IPS-20b (cell line): ENCODE results near the gene ALPK1.

Experiments used
- H3K27ac ChIP-seq: one replicate; pipeline ENCODE4 v1.5.1; 2013; ENCODE audit warnings: low read length
- H3K27me3 ChIP-seq: 2 replicates; pipeline ENCODE4 v1.6.1; 2013; ENCODE audit warnings: mild to moderate bottlenecking, low read length, inconsistent platforms; ENCODE audit not compliant: insufficient read depth
- H3K36me3 ChIP-seq: 2 replicates; pipeline ENCODE4 v1.6.1; 2013; ENCODE audit warnings: low read depth, mild to moderate bottlenecking, inconsistent platforms, low read length, moderate library complexity; ENCODE audit not compliant: insufficient read depth
- H3K4me1 ChIP-seq: 2 replicates; pipeline ENCODE4 v1.6.1; 2013; ENCODE audit warnings: mild to moderate bottlenecking, control low read depth, inconsistent platforms, low read length, moderate library complexity; ENCODE audit not compliant: insufficient read depth
- H3K4me3 ChIP-seq: 2 replicates; pipeline ENCODE4 v1.5.1; 2013; ENCODE audit warnings: mild to moderate bottlenecking, low read length, inconsistent platforms
- H3K9ac ChIP-seq: 2 replicates; pipeline ENCODE4 v1.6.1; 2013; ENCODE audit warnings: low read depth, mild to moderate bottlenecking, inconsistent platforms, low read length, moderate library complexity
- H3K9me3 ChIP-seq: 2 replicates; pipeline ENCODE4 v1.6.1; 2013; ENCODE audit warnings: mild to moderate bottlenecking, low read depth, low read length, inconsistent platforms; ENCODE audit not compliant: insufficient read depth

Gene ALPK1

DNA sequence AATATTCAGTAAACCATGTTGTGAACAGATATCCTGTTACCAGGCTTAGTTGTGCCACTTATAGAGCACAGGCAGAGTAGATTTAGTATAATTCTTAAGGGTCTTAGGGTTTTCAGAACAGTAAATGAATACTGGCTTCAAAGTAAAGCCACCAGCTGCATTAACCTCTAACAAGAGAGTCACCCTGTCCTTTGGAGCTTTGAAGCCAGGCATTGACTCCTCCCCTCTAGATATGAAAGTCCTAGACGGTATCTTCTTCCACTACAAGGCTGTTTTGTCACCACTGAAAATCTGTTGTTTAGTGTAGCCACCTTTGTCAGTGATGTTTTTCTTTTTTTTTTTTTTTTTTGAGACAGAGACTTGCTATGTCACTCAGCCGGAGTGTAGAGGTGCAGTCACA, 77.7 kb downstream of the ALPK1 start:
- Histone ChIP-seq H3K9ac (no peak overlapping the region), H3K4me3 (no peak overlapping the region), H3K9me3 (no peaks in the 10 kb centered on the region), H3K27me3 (peaks cover 10% of the 10 kb centered on the region; the same call in 1 of the 2 replicates), H3K4me1 (no peaks in the 10 kb centered on the region; the same call in 1 of the 2 replicates), H3K36me3 (no peaks in the 10 kb centered on the region), H3K27ac (no peak overlapping the region)

DNA sequence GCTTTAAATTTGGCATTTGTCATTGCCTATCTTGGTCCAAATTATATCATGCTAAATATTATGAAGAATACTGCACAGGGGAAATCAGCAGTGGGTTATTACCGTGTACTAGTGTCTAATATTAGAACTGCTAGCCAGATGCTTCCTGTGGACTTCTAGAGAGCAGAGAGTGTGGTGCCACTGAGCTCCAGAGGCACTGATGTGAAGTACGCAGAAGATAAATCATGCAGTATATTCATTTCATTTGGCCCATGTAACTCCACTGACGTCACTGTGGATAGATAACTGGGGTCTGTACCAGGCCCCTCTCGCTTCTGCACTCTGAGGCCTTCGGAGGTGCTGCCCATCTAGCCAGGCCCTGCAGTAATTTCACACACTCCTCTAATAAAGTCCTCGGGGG, 80.0 kb downstream of the ALPK1 start:
- Histone ChIP-seq H3K36me3 (no peaks in the 10 kb centered on the region), H3K4me1 (no peaks in the 10 kb centered on the region), H3K27me3 (peaks cover 21% of the 10 kb centered on the region; the same call in 1 of the 2 replicates), H3K27ac (no peak overlapping the region), H3K9me3 (no peaks in the 10 kb centered on the region), H3K9ac (no peak overlapping the region), H3K4me3 (no peak overlapping the region)

DNA sequence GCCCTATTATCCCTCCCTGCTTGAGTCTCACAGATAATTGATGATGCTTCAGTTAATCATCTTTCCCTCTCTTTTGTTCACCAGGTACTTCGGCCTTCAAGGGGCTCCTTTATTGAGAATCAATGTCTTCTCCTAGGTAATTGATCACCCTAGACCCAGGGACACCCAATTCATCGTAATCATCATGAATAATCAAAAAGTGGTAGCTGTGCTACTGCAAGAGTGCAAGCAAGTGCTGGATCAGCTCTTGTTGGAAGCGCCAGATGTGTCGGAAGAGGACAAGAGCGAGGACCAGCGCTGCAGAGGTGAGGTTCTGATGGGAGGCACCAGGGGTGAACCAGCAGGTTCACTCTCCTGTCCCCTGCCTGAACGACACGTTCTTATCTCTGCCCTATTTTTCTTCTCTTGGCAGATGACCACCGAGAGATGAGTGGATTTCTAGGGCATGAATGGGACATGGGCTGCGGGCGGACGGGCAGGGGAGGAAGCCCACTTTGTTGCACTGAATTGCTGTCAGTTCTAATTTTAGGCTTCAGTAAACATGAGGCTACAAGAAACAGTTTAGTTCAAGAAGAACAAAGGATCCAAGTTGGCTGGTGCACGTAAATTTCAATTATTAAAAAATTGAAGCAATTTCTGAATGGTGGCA, 80.5 kb downstream of the ALPK1 start:
- Histone ChIP-seq H3K9ac (no peak overlapping the region), H3K4me1 (no peaks in the 10 kb centered on the region), H3K4me3 (no peak overlapping the region), H3K27me3 (peaks cover 21% of the 10 kb centered on the region; the same call in 1 of the 2 replicates), H3K36me3 (no peaks in the 10 kb centered on the region), H3K9me3 (no peaks in the 10 kb centered on the region), H3K27ac (no peak overlapping the region)

DNA sequence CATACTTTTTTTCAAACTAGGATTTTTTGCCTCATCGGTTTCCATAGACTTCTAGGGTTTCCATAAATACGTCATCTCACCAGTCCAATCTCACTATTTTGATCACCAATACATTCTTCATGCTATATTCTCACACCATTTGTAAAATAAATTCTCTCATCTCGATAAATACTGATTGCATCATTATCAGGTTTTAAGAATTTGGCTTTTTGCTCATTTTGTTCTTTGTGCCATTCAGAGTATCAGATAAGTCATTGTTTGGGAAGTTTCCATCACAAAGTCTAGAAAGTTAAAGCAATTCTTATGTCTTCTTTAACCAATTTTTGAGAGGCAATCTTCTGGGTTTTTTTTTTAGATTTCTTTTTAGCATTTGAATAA, 81.1 kb downstream of the ALPK1 start:
- peaks cover 21% of the 10 kb centered on the region; the same call in 1 of the 2 replicates for H3K27me3 ChIP-seq
- H3K27ac ChIP-seq = no peak overlapping the region
- no peak overlapping the region for H3K9ac ChIP-seq
- H3K9me3 ChIP-seq = no peaks in the 10 kb centered on the region
- no peak overlapping the region for H3K4me3 ChIP-seq
- no peaks in the 10 kb centered on the region for H3K4me1 ChIP-seq
- H3K36me3 ChIP-seq = no peaks in the 10 kb centered on the region

DNA sequence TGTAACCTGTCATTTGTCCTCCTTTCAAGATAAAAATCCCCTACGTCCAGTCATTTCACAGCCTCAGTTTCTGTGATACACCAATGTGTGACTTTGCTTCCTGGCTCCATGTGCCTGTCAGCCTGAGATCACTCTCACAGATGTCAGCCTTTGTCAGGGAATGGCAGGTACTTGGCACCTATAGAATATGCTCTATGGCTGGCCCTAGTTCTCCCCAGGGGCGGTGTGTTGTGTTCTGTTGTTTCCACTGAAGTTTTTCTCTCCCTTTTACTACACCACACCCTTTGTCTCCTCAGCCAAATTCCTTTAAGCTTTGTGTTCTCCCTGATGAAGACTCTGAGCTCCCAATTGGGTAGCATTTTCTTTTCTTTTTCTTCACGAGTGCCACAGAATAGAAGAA, 81.7 kb downstream of the ALPK1 start:
- no peaks in the 10 kb centered on the region for H3K9me3 ChIP-seq
- H3K27ac ChIP-seq = no peak overlapping the region
- H3K9ac ChIP-seq = no peak overlapping the region
- H3K4me1 ChIP-seq = no peaks in the 10 kb centered on the region
- H3K36me3 ChIP-seq = no peaks in the 10 kb centered on the region
- H3K27me3 ChIP-seq = peaks cover 21% of the 10 kb centered on the region; the same call in 1 of the 2 replicates
- no peak overlapping the region for H3K4me3 ChIP-seq

DNA sequence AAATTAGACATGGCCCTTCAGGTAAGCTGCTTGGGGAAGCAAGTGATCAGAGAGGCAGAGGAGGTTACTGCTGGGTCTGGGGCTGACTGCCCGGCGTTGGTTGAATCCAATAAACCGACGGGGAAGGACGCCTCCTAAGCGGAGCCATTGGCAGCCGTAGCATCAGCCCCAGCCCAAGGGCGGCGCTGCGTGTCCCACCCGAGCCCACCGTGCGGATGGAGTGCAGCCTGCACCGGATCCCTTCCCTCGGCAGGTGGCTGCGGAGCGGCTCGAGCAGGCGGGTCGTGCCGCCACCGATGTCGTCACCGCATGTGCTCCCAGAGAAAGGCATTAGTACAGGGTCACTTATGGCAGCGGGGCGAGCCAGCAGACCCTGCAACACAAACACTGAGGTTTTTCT, 82.1 kb downstream of the ALPK1 start:
- Histone ChIP-seq H3K27ac (no peak overlapping the region), H3K9me3 (no peaks in the 10 kb centered on the region), H3K27me3 (peaks cover 21% of the 10 kb centered on the region; the same call in 1 of the 2 replicates), H3K4me3 (no peak overlapping the region; the same call in 1 of the 2 replicates), H3K4me1 (no peaks in the 10 kb centered on the region), H3K36me3 (no peaks in the 10 kb centered on the region), H3K9ac (no peak overlapping the region)

DNA sequence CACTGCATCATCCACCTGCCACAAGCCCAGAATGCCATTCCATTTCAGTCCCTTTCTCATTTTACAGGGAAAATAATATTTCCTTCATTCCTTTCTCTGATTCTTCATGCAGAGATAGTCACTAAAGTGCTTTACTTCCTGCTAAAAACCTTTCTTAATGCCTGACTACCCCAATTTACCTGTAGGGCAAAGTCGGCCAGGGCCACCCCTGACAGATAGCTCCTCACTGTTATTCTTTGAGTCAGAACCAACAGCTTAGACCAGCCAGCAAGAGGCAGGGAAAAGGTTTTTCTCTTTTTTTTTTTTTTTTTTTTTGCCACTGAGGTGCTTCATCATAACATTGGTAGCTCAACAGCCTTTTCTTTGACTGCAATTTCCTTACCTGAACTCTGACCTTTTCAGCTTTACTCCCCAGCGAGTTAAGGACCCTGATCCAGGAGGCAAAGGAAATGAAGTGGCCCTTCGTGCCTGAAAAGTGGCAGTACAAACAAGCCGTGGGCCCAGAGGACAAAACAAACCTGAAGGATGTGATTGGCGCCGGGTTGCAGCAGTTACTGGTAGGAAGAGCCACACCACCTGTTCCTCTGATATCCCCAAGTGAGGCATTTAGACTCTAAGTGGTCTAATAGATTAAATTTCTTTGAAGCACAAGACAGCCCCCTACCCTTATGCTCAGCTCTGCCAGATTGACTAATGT, 85.0 kb downstream of the ALPK1 start:
- peaks cover 21% of the 10 kb centered on the region; the same call in 1 of the 2 replicates for H3K27me3 ChIP-seq
- no peaks in the 10 kb centered on the region for H3K36me3 ChIP-seq
- no peak overlapping the region for H3K9ac ChIP-seq
- no peak overlapping the region for H3K27ac ChIP-seq
- no peaks in the 10 kb centered on the region for H3K9me3 ChIP-seq
- H3K4me3 ChIP-seq = no peak overlapping the region
- no peaks in the 10 kb centered on the region for H3K4me1 ChIP-seq

DNA sequence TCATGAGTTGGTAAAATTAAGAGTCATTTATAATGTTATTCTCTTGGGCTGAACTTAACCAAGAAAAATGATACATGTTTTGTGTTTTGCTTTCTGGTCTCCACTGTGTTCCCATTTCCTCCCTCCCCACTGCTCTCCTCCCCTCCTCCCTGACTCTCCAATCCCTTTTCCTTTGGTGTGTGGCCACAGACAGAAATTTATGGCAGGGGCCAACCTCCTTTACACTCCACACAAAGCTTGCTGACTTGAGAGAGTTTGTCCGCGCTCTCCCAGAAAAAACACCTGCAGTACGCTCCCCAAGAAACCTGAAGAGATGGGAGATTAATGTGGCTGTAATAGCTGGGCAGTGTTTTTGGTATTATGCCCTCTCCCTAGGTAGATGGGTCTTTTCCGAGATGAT, 88.9 kb downstream of the ALPK1 start:
- Histone ChIP-seq H3K36me3 (no peaks in the 10 kb centered on the region), H3K9me3 (no peaks in the 10 kb centered on the region), H3K4me1 (no peaks in the 10 kb centered on the region), H3K27ac (no peak overlapping the region), H3K27me3 (no peaks in the 10 kb centered on the region), H3K9ac (no peak overlapping the region), H3K4me3 (no peak overlapping the region)

DNA sequence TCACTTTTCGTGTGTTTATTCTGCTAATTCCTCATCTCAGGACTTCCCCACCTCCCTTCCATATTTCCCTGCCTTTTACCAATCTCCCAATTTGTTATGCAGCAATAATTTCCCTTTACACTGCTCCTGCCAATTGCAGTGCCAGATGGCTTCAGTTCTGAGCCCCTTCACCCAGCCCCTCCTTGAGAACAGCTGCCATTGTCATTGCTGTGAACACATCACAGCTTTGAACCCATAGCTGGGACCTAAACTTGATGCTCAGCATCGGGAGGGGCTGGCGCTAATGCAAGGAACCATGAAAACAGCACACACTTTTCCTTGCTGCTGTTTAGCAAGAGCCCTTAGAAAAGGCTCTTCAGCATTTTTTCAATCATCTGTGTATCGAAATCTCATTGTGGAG, 104.9 kb downstream of the ALPK1 start:
- Histone ChIP-seq H3K9ac (no peak overlapping the region), H3K27ac (no peak overlapping the region), H3K4me1 (peaks cover 15% of the 10 kb centered on the region; the same call in 1 of the 2 replicates), H3K4me3 (no peak overlapping the region), H3K27me3 (peaks cover 13% of the 10 kb centered on the region), H3K36me3 (no peaks in the 10 kb centered on the region), H3K9me3 (no peaks in the 10 kb centered on the region)

DNA sequence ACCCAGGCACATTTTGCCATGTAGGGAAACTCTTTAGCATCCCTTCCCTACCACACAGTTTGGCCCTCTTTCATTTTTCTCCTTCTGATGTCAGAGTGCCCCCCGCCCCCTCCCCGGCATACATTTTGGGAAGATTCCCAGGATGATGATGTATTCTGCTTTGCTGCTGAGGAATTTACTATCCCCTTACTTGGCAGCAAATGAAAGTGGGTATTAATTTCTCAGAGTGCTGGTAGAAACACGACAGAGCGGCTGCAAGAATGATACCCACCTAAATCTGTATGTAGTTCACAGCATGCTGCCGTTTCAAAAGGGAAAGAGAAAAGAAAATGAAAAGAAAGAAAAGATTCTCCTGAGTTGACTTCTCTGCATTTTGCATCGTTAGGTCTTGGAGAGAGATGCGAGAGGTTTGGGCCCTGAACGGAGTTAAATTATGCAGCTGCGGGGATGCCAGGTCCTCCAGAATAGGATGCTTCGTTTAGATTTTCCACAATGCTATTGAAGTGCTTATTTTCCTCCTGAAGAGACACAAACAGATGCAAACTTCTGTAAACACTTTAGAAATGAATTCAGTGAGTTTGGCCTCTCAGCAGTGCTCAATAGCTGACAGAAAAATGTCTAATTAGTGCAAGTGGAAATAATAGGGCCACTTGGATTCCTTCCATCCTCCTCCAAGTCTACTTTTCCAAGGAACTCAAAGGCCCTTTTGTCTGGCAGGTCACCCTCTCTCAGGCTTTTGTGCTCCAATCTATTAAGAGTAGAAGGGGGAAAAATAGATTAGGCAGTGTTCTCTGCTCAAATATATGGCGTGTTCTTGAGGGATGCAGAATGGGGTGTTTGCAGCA, 106.2 kb downstream of the ALPK1 start:
- H3K27ac ChIP-seq = no peak overlapping the region
- peak overlapping the region; percentile 34 for H3K4me3 ChIP-seq
- H3K27me3 ChIP-seq = peaks cover 13% of the 10 kb centered on the region; the same call in 1 of the 2 replicates
- H3K36me3 ChIP-seq = no peaks in the 10 kb centered on the region
- peaks cover 15% of the 10 kb centered on the region; the same call in 1 of the 2 replicates for H3K4me1 ChIP-seq
- no peaks in the 10 kb centered on the region for H3K9me3 ChIP-seq
- H3K9ac ChIP-seq = no peak overlapping the region

DNA sequence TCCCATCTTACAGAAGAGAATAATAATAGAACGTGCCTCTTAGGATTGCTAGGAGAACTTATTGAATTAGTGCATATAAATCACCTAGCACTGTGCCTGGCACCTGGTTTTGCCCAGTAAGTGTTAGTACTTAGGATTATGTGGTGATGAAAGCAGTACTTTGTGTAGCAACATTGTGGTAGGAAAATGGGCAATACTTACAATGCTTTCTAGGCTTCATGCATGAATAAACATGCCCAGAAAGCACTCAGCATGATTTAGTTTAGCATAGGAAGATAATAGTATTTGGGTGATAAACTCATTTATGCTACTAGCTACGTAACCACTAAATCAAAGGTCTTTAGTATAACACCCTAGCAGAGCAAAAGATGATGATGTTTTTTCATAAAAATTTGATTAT, 113.2 kb downstream of the ALPK1 start:
- Histone ChIP-seq H3K4me3 (no peak overlapping the region), H3K27ac (no peak overlapping the region), H3K9ac (no peak overlapping the region), H3K4me1 (peaks cover 15% of the 10 kb centered on the region), H3K36me3 (no peaks in the 10 kb centered on the region), H3K9me3 (no peaks in the 10 kb centered on the region), H3K27me3 (peaks cover 17% of the 10 kb centered on the region; the same call in 1 of the 2 replicates)
